ENCODE data around the gene TRIM33.

TRIM33 gene

GRCh38 chr1:114511032-114511785, at the start of gene TRIM33:
Gene TRIM33 (minus strand): TSS chr1:114511203. CDS start chr1:114511076, 127 bp downstream.
- DNase-seq (ENCODE audit: low read depth, low spot score), result peak; percentile 95
- in situ Hi-C loops (cut with HindIII; ENCODE audit: low sequenced_read_pairs), result no loop called here
- H3K4me3 ChIP-seq (ENCODE audit: low read depth, low read length), result peak within 1 kb of the TSS; percentile 94
- no peak for TF ChIP-seq CTCF (IDR thresholded peaks at IDR 0.05; ENCODE audit: low read depth, low read length)

- no peak overlapping the region for H3K4me3 ChIP-seq (ENCODE audit: low read depth, low read length)
- DNase-seq (ENCODE audit: low read depth, low spot score), result no peak
- no peak for TF ChIP-seq CTCF (IDR thresholded peaks at IDR 0.05; ENCODE audit: low read depth, low read length)
- in situ Hi-C loops (cut with HindIII; ENCODE audit: low sequenced_read_pairs), result no loop called here
Observed at GRCh38 chr1:114559356-114559755, 48.4 kb upstream of the TRIM33 start.

- DNase-seq (ENCODE audit: low read depth, low spot score), result no peak
- in situ Hi-C loops (cut with HindIII; ENCODE audit: low sequenced_read_pairs), result no loop called here
- H3K4me3 ChIP-seq (ENCODE audit: low read depth, low read length), result no peak overlapping the region
- TF ChIP-seq CTCF (IDR thresholded peaks at IDR 0.05; ENCODE audit: low read depth, low read length), result no peak
Observed at GRCh38 chr1:114558544-114558943, 47.5 kb upstream of the TRIM33 start.

- TF ChIP-seq CTCF (IDR thresholded peaks at IDR 0.05; ENCODE audit: low read depth, low read length), result no peak
- no peak for DNase-seq (ENCODE audit: low read depth, low spot score)
- in situ Hi-C loops (cut with HindIII; ENCODE audit: low sequenced_read_pairs), result no loop called here
- no peak overlapping the region for H3K4me3 ChIP-seq (ENCODE audit: low read depth, low read length)
Observed at GRCh38 chr1:114554577-114554976, 43.6 kb upstream of the TRIM33 start.

- no peak for DNase-seq (ENCODE audit: low read depth, low spot score)
- no peak overlapping the region for H3K4me3 ChIP-seq (ENCODE audit: low read depth, low read length)
- no peak for TF ChIP-seq CTCF (IDR thresholded peaks at IDR 0.05; ENCODE audit: low read depth, low read length)
- in situ Hi-C loops (cut with HindIII; ENCODE audit: low sequenced_read_pairs), result no loop called here
Observed at GRCh38 chr1:114552106-114552639, 41.2 kb upstream of the TRIM33 start.

- in situ Hi-C loops (cut with HindIII; ENCODE audit: low sequenced_read_pairs), result no loop called here
- DNase-seq (ENCODE audit: low read depth, low spot score), result no peak
- no peak overlapping the region for H3K4me3 ChIP-seq (ENCODE audit: low read depth, low read length)
- no peak for TF ChIP-seq CTCF (IDR thresholded peaks at IDR 0.05; ENCODE audit: low read depth, low read length)
Observed at GRCh38 chr1:114551400-114551799, 40.4 kb upstream of the TRIM33 start.

Data from astrocyte of the spinal cord (primary cell).